MG63 (cell line): ENCODE measurements around the gene TCF7L2. TPM values are rescaled to one million over a fixed set of nuclear protein-coding genes. Genes with fewer than 3 reads are reported as not detected.

Experiments used
- DNase-seq: peaks from one replicate; pipeline ENCODE4 v3.0.0-alpha.2; 2020
- H3K27me3 ChIP-seq: fragments of 250-450 bp; sonication (Bioruptor Pico); 2 replicates; pipeline ENCODE4 v1.5.1; 2020; ENCODE audit warnings: mild to moderate bottlenecking, moderate library complexity
- H3K36me3 ChIP-seq: fragments of 250-450 bp; sonication (Bioruptor Pico); 2 replicates; pipeline ENCODE4 v1.5.1; 2020; ENCODE audit warnings: mild to moderate bottlenecking, moderate library complexity
- H3K4me3 ChIP-seq: fragments of 250-450 bp; sonication (Bioruptor Pico); 2 replicates; pipeline ENCODE4 v1.5.1; 2020; ENCODE audit warnings: mild to moderate bottlenecking, moderate library complexity
- H3K9me3 ChIP-seq: fragments of 250-450 bp; sonication (Bioruptor Pico); 2 replicates; pipeline ENCODE4 v1.5.1; 2020; ENCODE audit warnings: mild to moderate bottlenecking, moderate library complexity
- total RNA-seq: library from RNA; depleted of rRNA; stranded (reverse); fragments of >200 nt; shearing (Covaris generic); gene quantifications from 2 replicates; pipeline ENCODE4 v1.2.3, GENCODE V29; 2014; ENCODE audit warnings: low replicate concordance

The TCF7L2 gene
- total RNA-seq, 1 experiment from 2014 or later = 0.89 TPM

- Histone ChIP-seq H3K27me3 (no peaks in the 10 kb centered on the region), H3K9me3 (no peaks in the 10 kb centered on the region), H3K36me3 (no peaks in the 10 kb centered on the region), H3K4me3 (no peak overlapping the region)
- peak; percentile 99 for DNase-seq
Measured at GRCh38 chr10:113073549-113074189, 123.6 kb downstream of the TCF7L2 start.

- Histone ChIP-seq H3K9me3 (no peaks in the 10 kb centered on the region), H3K4me3 (no peak overlapping the region), H3K27me3 (no peaks in the 10 kb centered on the region), H3K36me3 (no peaks in the 10 kb centered on the region)
- no peak for DNase-seq
Measured at GRCh38 chr10:113076949-113077348, 126.9 kb downstream of the TCF7L2 start.

- Histone ChIP-seq H3K9me3 (no peaks in the 10 kb centered on the region), H3K36me3 (no peaks in the 10 kb centered on the region), H3K4me3 (no peak overlapping the region), H3K27me3 (no peaks in the 10 kb centered on the region)
- no peak for DNase-seq
Measured at GRCh38 chr10:113078282-113078907, 128.3 kb downstream of the TCF7L2 start.

GRCh38 chr10:113080061-113080924 is 130.2 kb downstream of the TCF7L2 start:
- Histone ChIP-seq H3K9me3 (no peaks in the 10 kb centered on the region), H3K4me3 (no peak overlapping the region), H3K36me3 (0 out of 2 replicates have a peak, but pooled peaks cover 6% of the 10 kb centered on the region), H3K27me3 (no peaks in the 10 kb centered on the region)
- no peak for DNase-seq

- no peak overlapping the region for H3K4me3 ChIP-seq
- no peaks in the 10 kb centered on the region for H3K27me3 ChIP-seq
- peaks cover 8% of the 10 kb centered on the region for H3K36me3 ChIP-seq
- H3K9me3 ChIP-seq = no peaks in the 10 kb centered on the region
- no peak for DNase-seq
Measured at GRCh38 chr10:113080925-113081229, 130.8 kb downstream of the TCF7L2 start.

GRCh38 chr10:113084031-113084430 is 134.0 kb downstream of the TCF7L2 start:
- Histone ChIP-seq H3K9me3 (no peaks in the 10 kb centered on the region), H3K4me3 (no peak overlapping the region), H3K36me3 (peaks cover 11% of the 10 kb centered on the region), H3K27me3 (no peaks in the 10 kb centered on the region)
- DNase-seq = peak; percentile 9

GRCh38 chr10:113085776-113086175 is 135.7 kb downstream of the TCF7L2 start:
- Histone ChIP-seq H3K9me3 (no peaks in the 10 kb centered on the region), H3K4me3 (no peak overlapping the region)
- no peak for DNase-seq

GRCh38 chr10:113086282-113086681 is 136.2 kb downstream of the TCF7L2 start:
- Histone ChIP-seq H3K27me3 (no peaks in the 10 kb centered on the region), H3K36me3 (peaks cover 11% of the 10 kb centered on the region), H3K4me3 (no peak overlapping the region), H3K9me3 (no peaks in the 10 kb centered on the region)
- DNase-seq = no peak

More at GRCh38 chr10:113085776-113086175, 135.7 kb downstream of the TCF7L2 start:
- peaks cover 11% of the 10 kb centered on the region for H3K36me3 ChIP-seq
- no peaks in the 10 kb centered on the region for H3K27me3 ChIP-seq

GRCh38 chr10:113087165-113088029 is 137.3 kb downstream of the TCF7L2 start:
- no peaks in the 10 kb centered on the region for H3K9me3 ChIP-seq
- peak; percentile 94 for DNase-seq
- H3K27me3 ChIP-seq = no peaks in the 10 kb centered on the region
- no peak overlapping the region for H3K4me3 ChIP-seq
- peaks cover 16% of the 10 kb centered on the region for H3K36me3 ChIP-seq

- no peak for DNase-seq
- H3K27me3 ChIP-seq = no peaks in the 10 kb centered on the region
- no peak overlapping the region for H3K4me3 ChIP-seq
- H3K9me3 ChIP-seq = no peaks in the 10 kb centered on the region
- H3K36me3 ChIP-seq = peaks cover 17% of the 10 kb centered on the region
Measured at GRCh38 chr10:113088194-113088593, 138.1 kb downstream of the TCF7L2 start.

- H3K4me3 ChIP-seq = no peak overlapping the region
Measured at GRCh38 chr10:113089551-113089950, 139.5 kb downstream of the TCF7L2 start.

GRCh38 chr10:113091920-113092319 is 141.9 kb downstream of the TCF7L2 start:
- H3K9me3 ChIP-seq = no peaks in the 10 kb centered on the region
- DNase-seq = no peak
- H3K27me3 ChIP-seq = no peaks in the 10 kb centered on the region
- H3K36me3 ChIP-seq = peaks cover 6% of the 10 kb centered on the region
- no peak overlapping the region for H3K4me3 ChIP-seq

More at GRCh38 chr10:113089551-113089950, 139.5 kb downstream of the TCF7L2 start:
- Histone ChIP-seq H3K9me3 (no peaks in the 10 kb centered on the region), H3K36me3 (peaks cover 10% of the 10 kb centered on the region), H3K27me3 (no peaks in the 10 kb centered on the region)
- no peak for DNase-seq

- no peak for DNase-seq
- Histone ChIP-seq H3K27me3 (no peaks in the 10 kb centered on the region), H3K4me3 (no peak overlapping the region), H3K9me3 (no peaks in the 10 kb centered on the region), H3K36me3 (peaks cover 6% of the 10 kb centered on the region)
Measured at GRCh38 chr10:113093188-113094113, 143.4 kb downstream of the TCF7L2 start.

- Histone ChIP-seq H3K27me3 (no peaks in the 10 kb centered on the region), H3K9me3 (no peaks in the 10 kb centered on the region), H3K36me3 (peaks cover 6% of the 10 kb centered on the region), H3K4me3 (no peak overlapping the region)
- no peak for DNase-seq
Measured at GRCh38 chr10:113094114-113094486, 144.1 kb downstream of the TCF7L2 start.

GRCh38 chr10:113095419-113096127 is 145.5 kb downstream of the TCF7L2 start:
- H3K9me3 ChIP-seq = no peaks in the 10 kb centered on the region
- peaks cover 6% of the 10 kb centered on the region for H3K36me3 ChIP-seq
- H3K27me3 ChIP-seq = no peaks in the 10 kb centered on the region
- H3K4me3 ChIP-seq = no peak overlapping the region
- DNase-seq = no peak
